Testis (tissue), 3 donors: Measurements from ENCODE around the gene MAPKBP1. TPM values are rescaled to one million over a fixed set of nuclear protein-coding genes. Genes with fewer than 3 reads are reported as not detected.

Experiments
- DNase-seq: peaks from one replicate; pipeline ENCODE4 v3.0.0-alpha.2; 2019
- H3K27ac ChIP-seq, 2 donors: fragments of 200-600 bp; sonication (generic); one replicate each; pipeline ENCODE4 v1.5.1; 2019
- H3K27me3 ChIP-seq: fragments of 200-600 bp; sonication (generic); one replicate; pipeline ENCODE4 v1.5.1; 2019
- H3K36me3 ChIP-seq: fragments of 200-600 bp; sonication (generic); one replicate; pipeline ENCODE4 v1.5.1; 2017; ENCODE audit warnings: low read depth; ENCODE audit errors: missing control alignments
- H3K4me1 ChIP-seq: fragments of 200-600 bp; sonication (generic); one replicate; pipeline ENCODE4 v1.5.1; 2019
- H3K4me3 ChIP-seq, 2 donors: fragments of 200-600 bp; sonication (generic); one replicate each; pipeline ENCODE4 v1.5.1; 2017 to 2019
- H3K9me3 ChIP-seq: fragments of 200-600 bp; sonication (generic); one replicate; pipeline ENCODE4 v1.5.1; 2017
- POLR2A ChIP-seq: fragments of 450-650 bp; IDR thresholded peaks from one replicate; pipeline ENCODE4 v1.6.1; 2017; ENCODE audit warnings: antibody characterized with exemption, mild to moderate bottlenecking, moderate library complexity
- WGBS, 2 donors: methylation state at CpG; one replicate each; pipeline ENCODE4 v1.1.5; 2018; 5-methylcytosine and 5-hydroxymethylcytosine counted together
- intact Hi-C: fragments of 100-400 bp; cut with DNase I; formaldehyde crosslinking; loops from one replicate; pipeline ENCODE4 v1.15.1; 2023; ENCODE audit warnings: low total_unique reads
- polyA plus RNA-seq: library from polyadenylated mRNA; stranded (reverse); fragments of 350-450 nt; fragmentation: Illumina TruSeq; extraction: RNeasy Lipid Tissue Mini Kit (QIAGEN cat#74804); gene quantifications from one replicate; pipeline ENCODE4 v1.2.3, GENCODE V29; 2014; ENCODE audit warnings: low read depth, low replicate concordance; ENCODE audit not compliant: insufficient read depth
- total RNA-seq, 2 donors: library from RNA; depleted of rRNA; stranded (reverse); fragments of >200 nt; gene quantifications; one replicate each; pipeline ENCODE4 v1.2.3, GENCODE V29; 2016
- TF ChIP-seq, protein P1 (sequence below), 3 experiments: fragments of 450-650 bp in 2 of 3; fragments of 200-600 bp in 1 of 3; sonication (generic) in 1 of 3; IDR thresholded peaks; one replicate each; pipeline ENCODE4 v1.5.1; 2016 to 2019; ENCODE audit warnings: antibody characterized with exemption in 3 of 3, mild to moderate bottlenecking in 2 of 3, moderate library complexity in 1 of 3

MAPKBP1 gene
- total and polyA plus RNA-seq, 3 donors from 2014 or later: 76.2 to 159 (median 156) TPM

- H3K4me1 ChIP-seq: peaks cover 5% of the 10 kb centered on the region
- H3K27me3 ChIP-seq: no peaks in the 10 kb centered on the region
- DNase-seq: no peak
- WGBS, 2 donors: 68 to 76% methylated on average over 4 to 17 of the region's 17 CpGs
- H3K4me3 ChIP-seq: no peak overlapping the region
- intact Hi-C loops: no loop called here
- H3K27ac ChIP-seq: no peak overlapping the region
- H3K9me3 ChIP-seq: no peaks in the 10 kb centered on the region
- TF ChIP-seq, protein P1, sequence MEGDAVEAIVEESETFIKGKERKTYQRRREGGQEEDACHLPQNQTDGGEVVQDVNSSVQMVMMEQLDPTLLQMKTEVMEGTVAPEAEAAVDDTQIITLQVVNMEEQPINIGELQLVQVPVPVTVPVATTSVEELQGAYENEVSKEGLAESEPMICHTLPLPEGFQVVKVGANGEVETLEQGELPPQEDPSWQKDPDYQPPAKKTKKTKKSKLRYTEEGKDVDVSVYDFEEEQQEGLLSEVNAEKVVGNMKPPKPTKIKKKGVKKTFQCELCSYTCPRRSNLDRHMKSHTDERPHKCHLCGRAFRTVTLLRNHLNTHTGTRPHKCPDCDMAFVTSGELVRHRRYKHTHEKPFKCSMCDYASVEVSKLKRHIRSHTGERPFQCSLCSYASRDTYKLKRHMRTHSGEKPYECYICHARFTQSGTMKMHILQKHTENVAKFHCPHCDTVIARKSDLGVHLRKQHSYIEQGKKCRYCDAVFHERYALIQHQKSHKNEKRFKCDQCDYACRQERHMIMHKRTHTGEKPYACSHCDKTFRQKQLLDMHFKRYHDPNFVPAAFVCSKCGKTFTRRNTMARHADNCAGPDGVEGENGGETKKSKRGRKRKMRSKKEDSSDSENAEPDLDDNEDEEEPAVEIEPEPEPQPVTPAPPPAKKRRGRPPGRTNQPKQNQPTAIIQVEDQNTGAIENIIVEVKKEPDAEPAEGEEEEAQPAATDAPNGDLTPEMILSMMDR (IDR thresholded peaks at IDR 0.05): no peak
- no peak for TF ChIP-seq POLR2A
- no peaks in the 10 kb centered on the region for H3K36me3 ChIP-seq
These were observed 78.7 kb downstream of the MAPKBP1 start for GRCh38 chr15:41852736-41853590.

GRCh38 chr15:41853831-41854230 is 79.5 kb downstream of the MAPKBP1 start:
- DNase-seq: no peak
- Histone ChIP-seq H3K27me3 (no peaks in the 10 kb centered on the region), H3K4me1 (peaks cover 5% of the 10 kb centered on the region), H3K4me3 (no peak overlapping the region), H3K9me3 (no peaks in the 10 kb centered on the region), H3K36me3 (no peaks in the 10 kb centered on the region), H3K27ac (no peak overlapping the region)
- 82 to 92% methylated on average over 3 to 10 of the region's 10 CpGs for WGBS, 2 donors
- intact Hi-C loops: no loop called here
- TF ChIP-seq, protein P1 (IDR thresholded peaks at IDR 0.05): no peak
- TF ChIP-seq POLR2A: no peak

GRCh38 chr15:41854443-41854842 is 80.2 kb downstream of the MAPKBP1 start:
- TF ChIP-seq POLR2A: no peak
- TF ChIP-seq, protein P1 (IDR thresholded peaks at IDR 0.05): no peak
- Histone ChIP-seq H3K4me1 (peaks cover 5% of the 10 kb centered on the region), H3K4me3 (no peak overlapping the region), H3K27ac (no peak overlapping the region), H3K27me3 (no peaks in the 10 kb centered on the region), H3K36me3 (no peaks in the 10 kb centered on the region), H3K9me3 (no peaks in the 10 kb centered on the region)
- intact Hi-C loops: no loop called here
- no peak for DNase-seq
- 97 to 99% methylated on average over 9 of the region's 9 CpGs for WGBS, 2 donors

GRCh38 chr15:41855261-41855961 is 81.1 kb downstream of the MAPKBP1 start:
- Histone ChIP-seq H3K27ac (no peak overlapping the region), H3K4me1 (peaks cover 5% of the 10 kb centered on the region), H3K36me3 (no peaks in the 10 kb centered on the region), H3K4me3 (no peak overlapping the region), H3K27me3 (no peaks in the 10 kb centered on the region), H3K9me3 (no peaks in the 10 kb centered on the region)
- no peak for DNase-seq
- TF ChIP-seq POLR2A: no peak
- TF ChIP-seq, protein P1 (IDR thresholded peaks at IDR 0.05): no peak
- WGBS, 2 donors: 67 to 71% methylated on average over 8 to 30 of the region's 30 CpGs
- intact Hi-C loops: no loop called here
